Left kidney (tissue), 2 donors: ENCODE measurements around the gene BRINP1. TPM values are rescaled to one million over a fixed set of nuclear protein-coding genes. Genes with fewer than 3 reads are reported as not detected.

Experiments
- DNase-seq: peaks from one replicate; pipeline ENCODE4 v3.0.0-alpha.2; 2013
- polyA plus RNA-seq: library from polyadenylated mRNA; unstranded; fragments of 120-200 nt; gene quantifications from one replicate; pipeline ENCODE4 v1.2.1, GENCODE V29; 2013; ENCODE audit not compliant: insufficient read length

Gene BRINP1
- polyA plus RNA-seq, 1 donor, result 8.4 TPM

DNA sequence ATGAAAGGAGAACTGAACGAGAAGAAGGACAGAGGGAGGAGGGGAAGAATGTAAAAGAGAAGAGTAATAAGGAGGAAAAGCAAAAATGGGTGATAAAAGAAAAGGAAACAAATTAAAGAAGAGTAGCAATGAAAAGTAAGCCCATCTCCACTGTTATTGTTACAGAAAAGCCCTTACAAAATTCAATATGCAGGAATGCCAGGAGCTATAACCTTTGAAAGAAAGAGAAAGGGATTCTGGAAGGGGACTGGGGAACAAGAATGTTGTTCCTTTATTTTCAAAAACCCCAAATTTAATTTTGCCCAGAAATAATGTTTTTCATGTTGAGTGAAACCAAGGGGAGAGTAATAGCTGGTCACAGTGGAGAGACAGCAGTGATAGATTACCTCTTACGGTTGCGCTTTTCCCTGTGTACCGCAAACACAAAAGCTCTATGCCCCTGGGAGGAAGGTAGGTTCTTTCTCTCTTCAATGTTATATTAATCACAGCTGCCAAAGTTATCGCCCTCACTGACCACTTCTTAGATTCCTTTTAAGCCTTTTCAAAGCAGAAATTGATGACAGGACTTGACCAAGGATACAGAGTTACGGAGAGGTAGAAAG lies 86.7 kb downstream of the BRINP1 start:
- no peak for DNase-seq

GRCh38 chr9:119280740-119281485 lies 88.3 kb downstream of the BRINP1 start:
- no peak for DNase-seq

DNA sequence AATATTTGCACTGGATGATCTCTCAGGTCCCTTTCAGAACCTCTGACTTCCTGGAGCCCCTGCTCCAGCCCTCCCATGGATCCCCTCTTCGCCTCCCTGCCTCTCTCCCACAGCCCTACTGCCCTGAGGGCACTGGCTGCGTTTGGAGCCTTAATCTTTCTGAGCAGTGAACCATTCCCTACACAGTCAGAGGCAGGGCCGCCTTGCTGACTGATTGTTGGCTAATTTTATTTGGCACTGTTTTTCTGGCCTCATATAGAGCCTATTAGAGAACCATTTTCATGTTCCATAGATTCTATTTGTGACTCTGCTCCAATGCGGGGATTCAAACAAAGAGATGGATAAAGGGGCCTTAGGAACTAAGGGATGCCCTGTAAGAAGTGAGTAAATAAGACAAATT lies 91.1 kb downstream of the BRINP1 start:
- DNase-seq, result no peak

- DNase-seq, result no peak
These were observed 95.1 kb downstream of the BRINP1 start for GRCh38 chr9:119273984-119274665.

- no peak for DNase-seq
These were observed 95.8 kb downstream of the BRINP1 start for GRCh38 chr9:119273325-119273904.

GRCh38 chr9:119272500-119273211 lies 96.6 kb downstream of the BRINP1 start:
- no peak for DNase-seq

GRCh38 chr9:119268985-119269384 lies 100.2 kb downstream of the BRINP1 start:
- no peak for DNase-seq

DNA sequence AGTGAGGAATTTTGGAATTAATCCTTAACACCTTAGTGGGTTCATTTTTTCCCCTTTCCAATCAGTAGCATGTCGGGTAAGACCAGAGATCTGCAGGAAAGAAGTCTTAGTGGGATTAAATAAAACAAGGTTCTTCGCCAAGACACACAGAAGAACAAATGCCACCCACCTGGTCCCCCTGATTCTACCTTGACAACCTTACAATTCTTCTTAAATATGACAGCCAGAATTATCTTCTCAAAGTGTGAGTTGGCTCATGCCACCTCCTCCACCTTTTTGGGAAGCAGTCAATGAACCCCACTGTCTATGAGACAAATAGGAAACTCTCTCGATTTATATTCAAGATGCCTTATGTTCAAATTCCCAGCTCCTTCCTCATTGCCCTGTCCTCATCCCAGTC lies 105.1 kb downstream of the BRINP1 start:
- no peak for DNase-seq

DNA sequence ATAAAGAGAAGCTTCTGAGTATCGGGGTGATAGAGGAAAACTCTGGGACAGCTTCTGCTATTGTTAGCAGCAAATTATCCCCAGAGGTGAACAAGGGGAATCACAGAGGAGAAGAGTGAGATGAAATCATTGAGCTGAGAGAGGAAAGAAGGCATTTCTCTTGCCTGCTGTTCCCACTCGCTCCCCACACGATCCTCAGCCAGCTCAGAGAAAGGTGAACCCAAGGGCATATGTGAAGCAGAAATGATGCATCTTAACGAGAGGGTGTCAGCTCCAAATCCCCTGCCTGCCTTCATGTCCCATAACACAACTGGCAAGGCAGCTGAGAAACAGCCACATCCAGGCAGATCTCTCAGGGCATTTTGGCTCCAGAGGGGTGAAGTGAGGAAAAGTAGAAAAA lies 111.6 kb downstream of the BRINP1 start:
- DNase-seq, result no peak

- no peak for DNase-seq
These were observed 114.1 kb downstream of the BRINP1 start for GRCh38 chr9:119255116-119255515.

- DNase-seq, result no peak
These were observed 116.5 kb downstream of the BRINP1 start for GRCh38 chr9:119252671-119253299.

DNA sequence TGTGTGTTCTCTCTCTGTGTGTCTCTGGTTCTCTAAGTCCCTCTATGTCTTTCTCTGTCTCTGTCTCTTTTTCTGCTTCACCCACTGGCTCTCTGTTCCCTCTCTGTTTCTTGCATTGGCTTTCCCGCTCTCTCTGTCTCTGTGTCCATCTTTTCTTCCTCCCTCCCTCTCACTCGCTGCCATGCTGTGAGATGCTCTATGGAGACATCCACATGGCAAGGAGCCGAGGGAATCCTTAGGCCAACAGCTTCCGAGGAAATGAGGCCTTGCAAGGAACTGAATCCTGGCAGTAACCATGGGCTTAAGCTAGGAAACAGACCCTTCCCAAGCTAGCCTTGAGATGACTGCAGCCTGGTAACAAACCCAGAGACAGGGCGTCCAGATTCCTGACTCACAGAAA lies 117.3 kb downstream of the BRINP1 start:
- DNase-seq, result no peak

DNA sequence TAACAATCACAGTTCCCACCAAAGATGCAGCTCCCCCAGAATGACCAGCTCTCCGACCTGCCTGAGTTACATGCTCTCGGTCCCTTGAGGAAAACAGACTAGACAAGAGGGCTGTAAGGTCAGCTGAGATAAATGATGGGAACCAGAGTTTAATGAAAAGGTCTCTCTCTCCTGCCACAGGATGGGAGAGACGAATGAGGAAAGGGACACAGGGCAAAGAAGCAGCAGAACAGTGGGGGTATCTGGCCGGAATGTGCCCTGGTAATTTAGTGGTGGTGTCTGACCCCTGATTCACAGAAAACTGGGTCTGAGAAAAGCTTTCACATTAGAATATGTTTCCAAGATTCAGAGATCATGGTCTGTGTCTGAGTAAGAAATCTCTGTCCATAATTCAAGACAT lies 118.5 kb downstream of the BRINP1 start:
- no peak for DNase-seq

DNA sequence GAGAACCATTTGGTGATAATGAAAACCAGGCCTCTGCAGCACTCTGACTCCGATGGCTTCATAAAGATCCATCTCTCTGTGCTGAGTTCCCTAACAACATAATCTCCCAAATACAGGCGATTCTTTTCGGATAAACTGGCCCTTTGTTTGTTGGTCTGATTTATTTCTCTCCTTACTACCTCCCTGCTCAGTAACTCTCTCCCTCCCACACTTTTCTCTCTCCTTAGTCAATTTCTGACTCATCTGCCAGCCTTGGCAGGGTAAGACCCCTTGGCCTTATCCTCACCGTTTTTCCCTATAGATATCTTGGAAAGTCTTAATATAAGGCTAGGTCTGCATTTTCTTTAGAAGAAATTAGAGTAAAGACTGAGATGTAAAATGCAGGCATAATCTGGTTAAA lies 128.7 kb downstream of the BRINP1 start:
- no peak for DNase-seq

DNA sequence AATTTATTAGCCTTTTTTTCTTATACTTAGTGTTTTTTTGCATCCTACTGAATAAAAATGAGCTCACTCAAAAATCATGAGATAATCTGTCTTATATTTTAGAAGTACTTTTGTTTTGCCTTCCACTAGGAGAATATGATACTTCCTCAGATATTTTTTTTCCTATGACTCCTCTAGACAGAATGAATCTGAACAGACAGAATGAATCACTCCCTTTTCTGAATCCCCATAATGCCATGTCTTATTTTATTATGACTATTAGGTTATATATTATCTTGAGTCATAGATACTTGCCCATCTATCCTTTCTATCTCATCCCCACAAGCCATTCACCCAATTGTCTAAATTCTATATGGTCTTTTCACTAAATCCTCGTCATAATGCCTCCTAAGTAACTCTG lies 134.6 kb downstream of the BRINP1 start:
- DNase-seq, result no peak

- no peak for DNase-seq
These were observed 141.8 kb downstream of the BRINP1 start for GRCh38 chr9:119227422-119227821.

GRCh38 chr9:119224431-119224830 lies 144.8 kb downstream of the BRINP1 start:
- no peak for DNase-seq

DNA sequence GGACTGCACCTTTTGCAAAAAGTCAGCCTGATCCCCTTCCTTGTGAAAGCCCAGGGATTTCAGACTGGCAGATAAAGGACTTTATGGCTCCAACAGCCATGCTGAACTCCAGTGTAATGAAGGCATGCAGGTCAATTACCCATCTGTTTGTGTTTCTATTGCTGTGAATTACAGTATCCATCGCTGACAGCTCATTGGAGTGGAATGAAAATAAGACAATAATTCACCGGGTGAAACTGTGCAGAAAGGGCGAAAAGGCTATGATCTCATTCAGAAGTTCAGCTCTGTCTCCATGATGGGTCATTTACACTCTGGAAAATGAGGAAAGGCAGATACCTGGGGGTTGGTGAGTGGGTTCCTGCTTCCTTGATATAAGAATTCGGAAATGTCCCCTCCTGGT lies 148.0 kb downstream of the BRINP1 start:
- DNase-seq, result peak; percentile 28

- no peak for DNase-seq
These were observed 150.9 kb downstream of the BRINP1 start for GRCh38 chr9:119218293-119218692.

DNA sequence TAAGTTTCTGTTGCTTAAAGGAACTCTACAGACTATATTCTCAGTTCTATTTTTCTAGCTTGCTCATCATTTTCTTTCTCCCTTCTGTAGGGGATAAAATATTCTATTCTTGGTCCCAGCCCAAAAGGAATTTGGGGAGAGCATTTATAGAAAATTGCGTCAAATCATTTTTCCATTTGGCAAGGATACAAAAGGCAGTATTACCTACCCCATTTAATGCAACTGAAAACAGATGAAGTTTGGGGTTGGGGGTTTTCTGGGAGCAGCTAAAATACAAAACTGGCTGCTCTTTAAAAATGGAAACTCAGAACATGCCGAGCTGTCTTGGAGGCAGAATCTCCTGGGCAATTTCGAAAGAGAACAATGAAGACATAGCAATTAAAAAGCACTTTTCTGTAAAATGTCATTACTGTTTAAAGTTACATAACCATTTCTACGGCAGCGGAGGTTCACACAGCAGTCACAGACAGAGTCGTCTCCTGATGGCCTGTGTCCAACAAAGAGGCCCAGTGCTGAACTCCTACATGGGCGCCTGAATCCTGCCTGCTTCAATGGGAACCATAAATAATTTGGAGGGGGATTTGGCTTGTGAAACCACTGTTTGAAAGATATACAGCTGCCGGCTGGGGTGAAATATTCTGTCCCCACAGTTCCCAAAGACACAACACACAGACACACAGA lies 152.4 kb downstream of the BRINP1 start:
- DNase-seq, result peak; percentile 74

DNA sequence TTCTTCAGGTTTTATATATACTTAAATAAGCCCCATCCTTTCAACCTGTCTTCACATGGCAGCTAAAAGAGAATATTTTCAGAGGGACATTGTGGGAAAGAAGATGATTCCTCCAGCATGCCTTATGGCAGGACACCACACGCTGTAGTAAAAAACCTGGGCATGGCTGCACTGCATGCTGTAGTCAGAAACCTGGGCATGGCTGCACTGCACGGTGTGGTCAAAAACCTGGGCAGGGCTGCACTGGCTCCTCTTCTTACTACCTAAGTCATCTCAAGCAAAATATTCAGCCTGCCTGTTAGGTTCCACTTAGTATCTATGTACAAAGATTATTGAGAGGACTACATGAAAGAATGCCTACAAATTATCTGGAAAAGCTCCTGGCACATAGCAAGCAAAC lies 153.6 kb downstream of the BRINP1 start:
- DNase-seq, result no peak
